HEK293 (cell line): ENCODE measurements around the gene XIRP1.

Experiments
- CTCF ChIA-PET: fragments of 350-600 bp; formaldehyde crosslinking; extraction: SDS; loops from one replicate; lab custom pipeline; 2021; ENCODE audit warnings: antibody characterized with exemption; lab: Yijun Ruan, JAX
- POLR2A ChIA-PET: fragments of 300-600 bp; formaldehyde crosslinking; extraction: SDS; loops from one replicate; lab custom pipeline; 2020; ENCODE audit warnings: antibody characterized with exemption, inconsistent platforms; lab: Yijun Ruan, JAX
- H3K27ac ChIP-seq: fragments of 200-500 bp; sonication (Bioruptor generic); 2 replicates; pipeline ENCODE4 v1.5.1; 2014; ENCODE audit warnings: low read depth, low read length, control low read depth, inconsistent platforms; ENCODE audit errors: extremely low read depth
- H3K36me3 ChIP-seq, 2 experiments: fragments of 200-500 bp in 1 of 2; sonication (Bioruptor generic) in 1 of 2; 1 replicate in 1 of 2; 2 replicates in 1 of 2; pipeline ENCODE4 v1.5.1; 2014 to 2017; ENCODE audit warnings: inconsistent platforms in 2 of 2, low read length in 2 of 2; ENCODE audit not compliant: control insufficient read depth in 2 of 2, insufficient read depth in 1 of 2
- H3K4me1 ChIP-seq: fragments of 200-500 bp; sonication (Bioruptor generic); 2 replicates; pipeline ENCODE4 v1.5.1; 2014; ENCODE audit warnings: mild to moderate bottlenecking, low read length, inconsistent platforms; ENCODE audit not compliant: control insufficient read depth, insufficient read depth
- H3K4me3 ChIP-seq: 2 replicates; pipeline ENCODE4 v1.5.1; 2011; ENCODE audit warnings: low read depth, mild to moderate bottlenecking, control low read depth, low read length, moderate library complexity
- H3K9me3 ChIP-seq: fragments of 200-500 bp; sonication (Bioruptor generic); 2 replicates; pipeline ENCODE4 v1.5.1; 2014; ENCODE audit warnings: low read depth, low read length, inconsistent platforms; ENCODE audit not compliant: control insufficient read depth, insufficient read depth
- OVOL3 ChIP-seq: fragments of 450-650 bp; formaldehyde crosslinking; IDR thresholded peaks from 2 replicates; pipeline ENCODE4 v1.5.1; 2016; ENCODE audit warnings: missing biosample characterization, missing genetic modification characterization
- SETDB1 ChIP-seq: IDR thresholded peaks from one replicate; pipeline ENCODE4 v1.6.1; 2017; ENCODE audit warnings: mild to moderate bottlenecking, low read length, moderate library complexity, mixed read lengths; ENCODE audit not compliant: insufficient read length
- ZFP41 ChIP-seq: fragments of 450-650 bp; formaldehyde crosslinking; IDR thresholded peaks from 2 replicates; pipeline ENCODE4 v1.5.1; 2016; ENCODE audit warnings: missing biosample characterization, missing genetic modification characterization, borderline replicate concordance
- ZFP69B ChIP-seq: fragments of 450-650 bp; formaldehyde crosslinking; IDR thresholded peaks from 2 replicates; pipeline ENCODE4 v1.5.1; 2016; ENCODE audit warnings: missing biosample characterization, missing genetic modification characterization
- ZNF155 ChIP-seq: fragments of 450-650 bp; formaldehyde crosslinking; IDR thresholded peaks from 2 replicates; pipeline ENCODE4 v1.5.1; 2016; ENCODE audit warnings: missing biosample characterization, missing genetic modification characterization
- ZNF174 ChIP-seq: fragments of 450-650 bp; formaldehyde crosslinking; IDR thresholded peaks from 2 replicates; pipeline ENCODE4 v1.5.0; 2017; ENCODE audit warnings: missing biosample characterization, mild to moderate bottlenecking, missing genetic modification characterization
- ZNF274 ChIP-seq, 2 experiments: fragments of 200-500 bp in 1 of 2; fragments of 450-650 bp in 1 of 2; sonication (Bioruptor generic) in 1 of 2; formaldehyde crosslinking in 1 of 2; IDR thresholded peaks; 2 replicates each; pipeline versions ENCODE4 v1.5.1 to v1.6.1; 2014 to 2016; ENCODE audit warnings: borderline replicate concordance in 1 of 2, inconsistent platforms in 1 of 2, low read length in 1 of 2, missing biosample characterization in 1 of 2, missing genetic modification characterization in 1 of 2
- ZNF354C ChIP-seq: fragments of 450-650 bp; formaldehyde crosslinking; IDR thresholded peaks from 2 replicates; pipeline ENCODE4 v1.5.1; 2016; ENCODE audit warnings: missing biosample characterization, missing genetic modification characterization, low read depth, borderline replicate concordance
- ZNF514 ChIP-seq: fragments of 450-650 bp; formaldehyde crosslinking; IDR thresholded peaks from 2 replicates; pipeline ENCODE4 v1.5.1; 2016; ENCODE audit warnings: missing biosample characterization, missing genetic modification characterization
- ZNF830 ChIP-seq: fragments of 450-650 bp; IDR thresholded peaks from 2 replicates; pipeline ENCODE4 v1.5.0; 2018; ENCODE audit warnings: missing biosample characterization, missing genetic modification characterization, low read depth, mild to moderate bottlenecking, moderate library complexity
- ZSCAN30 ChIP-seq: fragments of 450-650 bp; IDR thresholded peaks from 2 replicates; pipeline ENCODE4 v1.5.1; 2018; ENCODE audit warnings: missing biosample characterization, mild to moderate bottlenecking, missing genetic modification characterization, moderate library complexity
- TF ChIP-seq, protein P1 (sequence below): IDR thresholded peaks from 2 replicates; pipeline ENCODE4 v1.6.1; 2011; ENCODE audit warnings: mild to moderate bottlenecking, low read depth, low read length, borderline replicate concordance
- TF ChIP-seq, protein P2 (sequence below): fragments of 450-650 bp; formaldehyde crosslinking; IDR thresholded peaks from 2 replicates; pipeline ENCODE4 v1.5.1; 2016; ENCODE audit warnings: missing biosample characterization, missing genetic modification characterization
- TF ChIP-seq, protein P3 (sequence below): fragments of 450-650 bp; formaldehyde crosslinking; IDR thresholded peaks from 2 replicates; pipeline ENCODE4 v1.5.1; 2016; ENCODE audit warnings: missing biosample characterization, missing genetic modification characterization
- TF ChIP-seq, protein P4 (sequence below): fragments of 450-650 bp; formaldehyde crosslinking; IDR thresholded peaks from 2 replicates; pipeline ENCODE4 v1.5.1; 2016; ENCODE audit warnings: missing biosample characterization, missing genetic modification characterization
- TF ChIP-seq, protein P5 (sequence below): fragments of 450-650 bp; formaldehyde crosslinking; IDR thresholded peaks from 2 replicates; pipeline ENCODE4 v1.5.1; 2016; ENCODE audit warnings: missing biosample characterization, missing genetic modification characterization
- TF ChIP-seq, protein P6 (sequence below): fragments of 450-650 bp; IDR thresholded peaks from 2 replicates; pipeline ENCODE4 v1.5.1; 2018; ENCODE audit warnings: missing biosample characterization, missing genetic modification characterization

The XIRP1 gene

DNA sequence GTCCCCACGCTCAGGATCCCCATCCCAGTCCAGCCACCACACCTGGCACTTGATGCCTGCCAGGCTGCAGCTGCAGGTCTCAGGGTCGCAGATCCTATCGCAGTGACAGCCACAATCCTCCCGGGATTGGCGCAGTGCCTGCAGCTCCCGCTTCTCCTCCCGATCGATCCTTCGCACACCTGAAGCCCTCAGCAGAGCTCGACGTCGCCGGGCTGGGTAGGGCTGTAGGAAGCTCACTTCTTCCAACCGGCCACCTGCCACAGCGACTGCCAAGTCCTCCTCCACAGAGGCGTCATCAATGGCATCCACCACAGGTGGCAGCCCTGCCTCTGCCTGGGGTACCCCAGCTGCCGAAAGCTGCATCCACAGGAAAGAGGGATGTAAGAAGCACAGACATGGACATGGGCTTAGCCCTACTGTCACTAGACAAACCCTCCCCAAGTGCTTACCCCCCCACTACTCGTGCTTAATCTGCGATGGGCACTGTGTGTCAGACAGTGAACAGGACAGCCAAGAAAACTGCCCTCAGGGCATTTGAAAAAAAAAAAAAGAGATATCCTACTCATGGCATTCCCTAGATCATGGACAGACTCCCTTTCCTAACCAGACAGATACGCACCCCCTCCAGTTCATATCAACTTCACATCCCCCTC lies 48.2 kb downstream of the XIRP1 start:
- Histone ChIP-seq H3K4me1 (no peaks in the 10 kb centered on the region), H3K36me3 (peaks cover 0 to 69% of the 10 kb centered on the region in 2 experiments; a peak in 1 of 3 replicates), H3K27ac (no peak overlapping the region), H3K9me3 (no peaks in the 10 kb centered on the region), H3K4me3 (no peak overlapping the region)
- no peak for TF ChIP-seq ZFP41 (tag by site-specific recombination)
- TF ChIP-seq, protein P1, sequence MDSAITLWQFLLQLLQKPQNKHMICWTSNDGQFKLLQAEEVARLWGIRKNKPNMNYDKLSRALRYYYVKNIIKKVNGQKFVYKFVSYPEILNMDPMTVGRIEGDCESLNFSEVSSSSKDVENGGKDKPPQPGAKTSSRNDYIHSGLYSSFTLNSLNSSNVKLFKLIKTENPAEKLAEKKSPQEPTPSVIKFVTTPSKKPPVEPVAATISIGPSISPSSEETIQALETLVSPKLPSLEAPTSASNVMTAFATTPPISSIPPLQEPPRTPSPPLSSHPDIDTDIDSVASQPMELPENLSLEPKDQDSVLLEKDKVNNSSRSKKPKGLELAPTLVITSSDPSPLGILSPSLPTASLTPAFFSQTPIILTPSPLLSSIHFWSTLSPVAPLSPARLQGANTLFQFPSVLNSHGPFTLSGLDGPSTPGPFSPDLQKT = no peak
- TF ChIP-seq ZNF830 (tag by site-specific recombination) = no peak
- TF ChIP-seq, protein P2, sequence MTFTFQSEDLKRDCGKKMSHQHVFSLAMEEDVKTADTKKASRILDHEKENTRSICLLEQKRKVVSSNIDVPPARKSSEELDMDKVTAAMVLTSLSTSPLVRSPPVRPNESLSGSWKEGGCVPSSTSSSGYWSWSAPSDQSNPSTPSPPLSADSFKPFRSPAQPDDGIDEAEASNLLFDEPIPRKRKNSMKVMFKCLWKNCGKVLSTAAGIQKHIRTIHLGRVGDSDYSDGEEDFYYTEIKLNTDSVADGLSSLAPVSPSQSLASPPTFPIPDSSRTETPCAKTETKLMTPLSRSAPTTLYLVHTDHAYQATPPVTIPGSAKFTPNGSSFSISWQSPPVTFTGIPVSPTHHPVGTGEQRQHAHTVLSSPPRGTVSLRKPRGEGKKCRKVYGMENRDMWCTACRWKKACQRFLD (tag by site-specific recombination) = no peak
- TF ChIP-seq ZNF174 (tag by site-specific recombination) = no peak
- no peak for TF ChIP-seq ZNF514 (tag by site-specific recombination)
- no peak for TF ChIP-seq ZSCAN30 (tag by site-specific recombination)
- TF ChIP-seq, protein P3, sequence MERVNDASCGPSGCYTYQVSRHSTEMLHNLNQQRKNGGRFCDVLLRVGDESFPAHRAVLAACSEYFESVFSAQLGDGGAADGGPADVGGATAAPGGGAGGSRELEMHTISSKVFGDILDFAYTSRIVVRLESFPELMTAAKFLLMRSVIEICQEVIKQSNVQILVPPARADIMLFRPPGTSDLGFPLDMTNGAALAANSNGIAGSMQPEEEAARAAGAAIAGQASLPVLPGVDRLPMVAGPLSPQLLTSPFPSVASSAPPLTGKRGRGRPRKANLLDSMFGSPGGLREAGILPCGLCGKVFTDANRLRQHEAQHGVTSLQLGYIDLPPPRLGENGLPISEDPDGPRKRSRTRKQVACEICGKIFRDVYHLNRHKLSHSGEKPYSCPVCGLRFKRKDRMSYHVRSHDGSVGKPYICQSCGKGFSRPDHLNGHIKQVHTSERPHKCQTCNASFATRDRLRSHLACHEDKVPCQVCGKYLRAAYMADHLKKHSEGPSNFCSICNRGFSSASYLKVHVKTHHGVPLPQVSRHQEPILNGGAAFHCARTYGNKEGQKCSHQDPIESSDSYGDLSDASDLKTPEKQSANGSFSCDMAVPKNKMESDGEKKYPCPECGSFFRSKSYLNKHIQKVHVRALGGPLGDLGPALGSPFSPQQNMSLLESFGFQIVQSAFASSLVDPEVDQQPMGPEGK = no peak
- TF ChIP-seq ZNF274 (IDR thresholded peaks at IDR 0.05; ENCODE audit: low read length) = no peak
- TF ChIP-seq ZNF274 (tag by site-specific recombination; IDR thresholded peaks at IDR 0.05; ENCODE audit: borderline replicate concordance) = no peak
- TF ChIP-seq, protein P4, sequence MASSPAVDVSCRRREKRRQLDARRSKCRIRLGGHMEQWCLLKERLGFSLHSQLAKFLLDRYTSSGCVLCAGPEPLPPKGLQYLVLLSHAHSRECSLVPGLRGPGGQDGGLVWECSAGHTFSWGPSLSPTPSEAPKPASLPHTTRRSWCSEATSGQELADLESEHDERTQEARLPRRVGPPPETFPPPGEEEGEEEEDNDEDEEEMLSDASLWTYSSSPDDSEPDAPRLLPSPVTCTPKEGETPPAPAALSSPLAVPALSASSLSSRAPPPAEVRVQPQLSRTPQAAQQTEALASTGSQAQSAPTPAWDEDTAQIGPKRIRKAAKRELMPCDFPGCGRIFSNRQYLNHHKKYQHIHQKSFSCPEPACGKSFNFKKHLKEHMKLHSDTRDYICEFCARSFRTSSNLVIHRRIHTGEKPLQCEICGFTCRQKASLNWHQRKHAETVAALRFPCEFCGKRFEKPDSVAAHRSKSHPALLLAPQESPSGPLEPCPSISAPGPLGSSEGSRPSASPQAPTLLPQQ (tag by site-specific recombination) = no peak
- TF ChIP-seq, protein P5, sequence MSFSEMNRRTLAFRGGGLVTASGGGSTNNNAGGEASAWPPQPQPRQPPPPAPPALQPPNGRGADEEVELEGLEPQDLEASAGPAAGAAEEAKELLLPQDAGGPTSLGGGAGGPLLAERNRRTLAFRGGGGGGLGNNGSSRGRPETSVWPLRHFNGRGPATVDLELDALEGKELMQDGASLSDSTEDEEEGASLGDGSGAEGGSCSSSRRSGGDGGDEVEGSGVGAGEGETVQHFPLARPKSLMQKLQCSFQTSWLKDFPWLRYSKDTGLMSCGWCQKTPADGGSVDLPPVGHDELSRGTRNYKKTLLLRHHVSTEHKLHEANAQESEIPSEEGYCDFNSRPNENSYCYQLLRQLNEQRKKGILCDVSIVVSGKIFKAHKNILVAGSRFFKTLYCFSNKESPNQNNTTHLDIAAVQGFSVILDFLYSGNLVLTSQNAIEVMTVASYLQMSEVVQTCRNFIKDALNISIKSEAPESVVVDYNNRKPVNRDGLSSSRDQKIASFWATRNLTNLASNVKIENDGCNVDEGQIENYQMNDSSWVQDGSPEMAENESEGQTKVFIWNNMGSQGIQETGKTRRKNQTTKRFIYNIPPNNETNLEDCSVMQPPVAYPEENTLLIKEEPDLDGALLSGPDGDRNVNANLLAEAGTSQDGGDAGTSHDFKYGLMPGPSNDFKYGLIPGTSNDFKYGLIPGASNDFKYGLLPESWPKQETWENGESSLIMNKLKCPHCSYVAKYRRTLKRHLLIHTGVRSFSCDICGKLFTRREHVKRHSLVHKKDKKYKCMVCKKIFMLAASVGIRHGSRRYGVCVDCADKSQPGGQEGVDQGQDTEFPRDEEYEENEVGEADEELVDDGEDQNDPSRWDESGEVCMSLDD (tag by site-specific recombination) = no peak
- TF ChIP-seq, all 188 proteins: peak for 0
- CTCF ChIA-PET = interaction anchor here (0.8 kb wide), 1 partner anchor 33 kb away, joined by 3 read pairs; no protein-coding TSS in a partner anchor
- POLR2A ChIA-PET = interaction anchor here (1.7 kb wide), 1 partner anchor 34 kb away, joined by 3 read pairs; no protein-coding TSS in a partner anchor

DNA sequence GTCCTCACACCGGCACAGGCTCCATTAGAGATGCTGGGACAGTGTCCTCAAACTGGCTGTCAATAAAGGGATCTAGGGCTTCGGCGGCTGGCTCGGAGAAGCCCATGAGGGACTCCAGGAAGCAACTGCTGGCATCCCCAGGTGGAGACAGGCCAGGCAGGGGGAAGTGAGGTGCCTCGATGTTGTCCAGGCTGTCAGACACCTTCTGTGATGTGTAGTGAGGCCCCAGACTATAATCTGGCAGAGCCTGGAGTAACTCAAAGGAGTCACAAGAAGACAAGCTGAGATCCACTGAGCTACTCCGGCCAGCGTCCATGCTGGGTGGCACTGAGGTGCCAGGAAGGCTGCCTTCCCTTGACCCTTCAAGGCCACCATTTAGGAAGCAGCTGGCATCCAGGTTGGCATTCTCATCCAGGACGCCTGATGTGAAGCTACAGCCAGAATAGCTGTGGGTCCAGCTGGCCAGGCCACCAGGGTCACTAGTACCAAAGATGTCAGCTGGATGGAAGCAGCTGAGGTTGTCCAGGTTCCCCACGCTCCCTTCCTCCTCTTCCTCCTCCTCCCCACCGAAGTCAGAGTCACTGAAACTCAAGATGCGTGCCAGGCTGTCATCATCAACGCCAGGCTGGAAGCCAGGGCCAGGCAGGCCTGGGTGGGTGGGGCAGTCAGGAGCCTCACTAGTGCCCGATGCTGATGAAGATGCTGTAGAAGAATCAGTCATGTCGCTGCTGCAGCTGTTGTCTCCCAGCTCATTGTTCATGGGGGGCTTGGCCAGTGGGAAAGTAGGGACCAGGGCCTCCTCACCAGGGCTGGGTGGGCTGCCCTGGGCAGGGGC lies 49.1 kb downstream of the XIRP1 start:
- CTCF ChIA-PET = no interaction called here
- Histone ChIP-seq H3K27ac (no peak overlapping the region), H3K4me3 (no peak overlapping the region), H3K9me3 (no peaks in the 10 kb centered on the region), H3K36me3 (peaks cover 0 to 69% of the 10 kb centered on the region in 2 experiments; a peak in 1 of 3 replicates), H3K4me1 (no peaks in the 10 kb centered on the region)
- POLR2A ChIA-PET = no interaction called here
- no peak for TF ChIP-seq ZFP69B
- TF ChIP-seq, protein P6, sequence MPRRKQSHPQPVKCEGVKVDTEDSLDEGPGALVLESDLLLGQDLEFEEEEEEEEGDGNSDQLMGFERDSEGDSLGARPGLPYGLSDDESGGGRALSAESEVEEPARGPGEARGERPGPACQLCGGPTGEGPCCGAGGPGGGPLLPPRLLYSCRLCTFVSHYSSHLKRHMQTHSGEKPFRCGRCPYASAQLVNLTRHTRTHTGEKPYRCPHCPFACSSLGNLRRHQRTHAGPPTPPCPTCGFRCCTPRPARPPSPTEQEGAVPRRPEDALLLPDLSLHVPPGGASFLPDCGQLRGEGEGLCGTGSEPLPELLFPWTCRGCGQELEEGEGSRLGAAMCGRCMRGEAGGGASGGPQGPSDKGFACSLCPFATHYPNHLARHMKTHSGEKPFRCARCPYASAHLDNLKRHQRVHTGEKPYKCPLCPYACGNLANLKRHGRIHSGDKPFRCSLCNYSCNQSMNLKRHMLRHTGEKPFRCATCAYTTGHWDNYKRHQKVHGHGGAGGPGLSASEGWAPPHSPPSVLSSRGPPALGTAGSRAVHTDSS = no peak
- no peak for TF ChIP-seq OVOL3 (tag by site-specific recombination)
- TF ChIP-seq ZNF354C = no peak
- TF ChIP-seq SETDB1 = no peak
- TF ChIP-seq ZNF155 (tag by site-specific recombination) = no peak
